Glutamatergic neuron (in vitro differentiated cells): ENCODE results near the gene NAA25. TPM values are rescaled to one million over a fixed set of nuclear protein-coding genes. Genes with fewer than 3 reads are reported as not detected.
"Not testable (repeated sequence)": the region's sequence is repeated elsewhere in the genome, so short reads cannot be mapped to it uniquely, and the experiment has no call there.

Experiments used
- DNase-seq: peaks from one replicate; pipeline ENCODE4 v3.0.0; 2022
- H3K27ac Mint-ChIP-seq: one replicate; pipeline ENCODE4 v1.8.0; 2020; ENCODE audit warnings: mild to moderate bottlenecking, mixed read lengths, inconsistent platforms; ENCODE audit not compliant: unreplicated experiment
- H3K27me3 Mint-ChIP-seq: one replicate; pipeline ENCODE4 v1.8.0; 2020; ENCODE audit warnings: mild to moderate bottlenecking, moderate library complexity, mixed read lengths, inconsistent platforms; ENCODE audit not compliant: unreplicated experiment
- H3K36me3 Mint-ChIP-seq: one replicate; pipeline ENCODE4 v1.8.0; 2020; ENCODE audit warnings: mild to moderate bottlenecking, mixed read lengths, inconsistent platforms; ENCODE audit not compliant: unreplicated experiment
- H3K4me1 Mint-ChIP-seq: one replicate; pipeline ENCODE4 v1.8.0; 2020; ENCODE audit warnings: mild to moderate bottlenecking, low read depth, mixed read lengths, inconsistent platforms; ENCODE audit not compliant: unreplicated experiment
- H3K4me3 Mint-ChIP-seq: one replicate; pipeline ENCODE4 v1.8.0; 2020; ENCODE audit warnings: mild to moderate bottlenecking, mixed read lengths, inconsistent platforms; ENCODE audit not compliant: unreplicated experiment
- H3K9me3 Mint-ChIP-seq: one replicate; pipeline ENCODE4 v1.8.0; 2020; ENCODE audit warnings: mild to moderate bottlenecking, moderate library complexity, mixed read lengths, inconsistent platforms; ENCODE audit not compliant: unreplicated experiment
- CTCF ChIP-seq: fragments of 200-600 bp; sonication (generic); IDR thresholded peaks from one replicate; pipeline ENCODE4 v1.5.0; 2021; ENCODE audit not compliant: partially characterized antibody, unreplicated experiment
- total RNA-seq: library from RNA; stranded (reverse); fragmentation: NEBNext Ultra II Directional; extraction: Animal tissue kit (Norgen Biotek cat#: 25700); gene quantifications from one replicate; pipeline ENCODE4 v1.2.1, GENCODE V29; 2021; ENCODE audit not compliant: unreplicated experiment

The NAA25 gene
- total RNA-seq, 1 donor from 2014 or later, result 34.8 TPM

GRCh38 chr12:112102127-112102526 is 6.5 kb downstream of the NAA25 start:
- DNase-seq, result no peak
- H3K4me3 Mint-ChIP-seq, result no peak overlapping the region
- no peaks in the 10 kb centered on the region for H3K27me3 Mint-ChIP-seq
- no peak for TF ChIP-seq CTCF
- H3K4me1 Mint-ChIP-seq, result peaks cover 1% of the 10 kb centered on the region
- H3K9me3 Mint-ChIP-seq, result no peaks in the 10 kb centered on the region
- peaks cover 5% of the 10 kb centered on the region for H3K36me3 Mint-ChIP-seq
- no peak overlapping the region for H3K27ac Mint-ChIP-seq

GRCh38 chr12:112100500-112100899 is 8.1 kb downstream of the NAA25 start:
- not testable (repeated sequence) for DNase-seq, H3K27ac Mint-ChIP-seq, H3K36me3 Mint-ChIP-seq, H3K4me3 Mint-ChIP-seq, H3K27me3 Mint-ChIP-seq, H3K4me1 Mint-ChIP-seq, H3K9me3 Mint-ChIP-seq

DNA sequence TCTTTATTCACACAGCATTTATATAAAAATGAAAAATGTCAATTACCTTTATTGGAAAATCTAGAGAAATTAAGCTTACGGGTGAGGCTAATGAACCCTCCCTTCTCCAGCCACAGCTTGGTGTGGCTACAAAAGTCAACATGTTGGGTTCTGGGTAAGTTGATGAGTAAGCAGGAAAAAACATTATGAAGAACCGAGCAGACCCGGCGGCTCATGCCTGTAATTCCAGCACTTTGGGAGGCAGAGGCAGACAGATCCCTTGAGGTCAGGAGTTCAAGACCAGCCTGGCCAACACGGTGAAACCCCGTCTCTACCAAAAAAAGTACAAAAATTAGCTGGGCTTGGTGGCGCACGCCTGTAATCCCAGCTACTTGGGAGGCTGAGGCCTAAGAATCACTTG is 10.9 kb downstream of the NAA25 start:
- Mint-ChIP-seq H3K36me3 (peaks cover 5% of the 10 kb centered on the region), H3K4me3 (no peak overlapping the region), H3K27ac (no peak overlapping the region), H3K9me3 (no peaks in the 10 kb centered on the region), H3K4me1 (no peaks in the 10 kb centered on the region), H3K27me3 (no peaks in the 10 kb centered on the region)
- TF ChIP-seq CTCF, result no peak
- DNase-seq, result no peak

GRCh38 chr12:112096667-112097066 is 11.9 kb downstream of the NAA25 start:
- TF ChIP-seq CTCF, result no peak
- H3K4me3 Mint-ChIP-seq, result no peak overlapping the region
- H3K9me3 Mint-ChIP-seq, result no peaks in the 10 kb centered on the region
- H3K27me3 Mint-ChIP-seq, result no peaks in the 10 kb centered on the region
- H3K36me3 Mint-ChIP-seq, result peaks cover 5% of the 10 kb centered on the region
- H3K27ac Mint-ChIP-seq, result no peak overlapping the region
- no peak for DNase-seq
- no peaks in the 10 kb centered on the region for H3K4me1 Mint-ChIP-seq

DNA sequence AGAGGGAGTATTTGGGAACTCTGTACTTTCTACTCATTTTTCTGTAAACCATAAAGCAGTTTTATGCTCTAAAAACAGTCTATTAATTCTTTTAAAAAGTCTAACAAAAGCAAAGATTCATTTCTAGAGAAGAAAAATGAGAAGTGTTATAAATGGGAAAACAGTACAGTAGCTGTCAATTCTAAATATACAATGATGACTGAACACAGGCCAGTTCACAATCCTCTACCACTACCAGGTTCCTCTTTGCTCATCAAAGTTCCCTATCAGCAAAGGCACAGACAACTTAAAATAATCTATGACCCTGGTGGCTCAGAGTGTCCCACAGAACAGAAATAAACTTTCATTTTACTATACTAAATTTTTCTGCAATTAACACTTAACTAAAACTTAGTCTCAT is 12.5 kb downstream of the NAA25 start:
- no peak for DNase-seq
- no peak overlapping the region for H3K4me3 Mint-ChIP-seq
- no peak for TF ChIP-seq CTCF
- no peak overlapping the region for H3K27ac Mint-ChIP-seq
- peaks cover 3% of the 10 kb centered on the region for H3K36me3 Mint-ChIP-seq
- no peaks in the 10 kb centered on the region for H3K9me3 Mint-ChIP-seq
- no peaks in the 10 kb centered on the region for H3K4me1 Mint-ChIP-seq
- no peaks in the 10 kb centered on the region for H3K27me3 Mint-ChIP-seq

- DNase-seq, result no peak
- H3K4me3 Mint-ChIP-seq, result no peak overlapping the region
- H3K4me1 Mint-ChIP-seq, result no peaks in the 10 kb centered on the region
- H3K27me3 Mint-ChIP-seq, result no peaks in the 10 kb centered on the region
- no peak for TF ChIP-seq CTCF
- no peaks in the 10 kb centered on the region for H3K36me3 Mint-ChIP-seq
- H3K27ac Mint-ChIP-seq, result no peak overlapping the region
- no peaks in the 10 kb centered on the region for H3K9me3 Mint-ChIP-seq
Measured at GRCh38 chr12:112091563-112091962, 17.0 kb downstream of the NAA25 start.
